HEK293 (cell line): ENCODE data around the gene ATP4A.

Experiments
- BCL11B ChIP-seq: fragments of 450-650 bp; formaldehyde crosslinking; IDR thresholded peaks from 2 replicates; pipeline ENCODE4 v1.5.1; 2016; ENCODE audit warnings: low read depth, missing biosample characterization, missing genetic modification characterization
- EGR2 ChIP-seq: fragments of 450-650 bp; formaldehyde crosslinking; IDR thresholded peaks from 2 replicates; pipeline ENCODE4 v1.5.1; 2016; ENCODE audit warnings: low read depth, missing biosample characterization, missing genetic modification characterization
- FEZF1 ChIP-seq: fragments of 450-650 bp; formaldehyde crosslinking; IDR thresholded peaks from 2 replicates; pipeline ENCODE4 v1.5.1; 2016; ENCODE audit warnings: missing biosample characterization, missing genetic modification characterization
- GFI1B ChIP-seq: fragments of 450-650 bp; formaldehyde crosslinking; IDR thresholded peaks from 2 replicates; pipeline ENCODE4 v1.5.1; 2016; ENCODE audit warnings: missing biosample characterization, missing genetic modification characterization
- SCRT2 ChIP-seq: fragments of 450-650 bp; formaldehyde crosslinking; IDR thresholded peaks from 2 replicates; pipeline ENCODE4 v1.5.1; 2016; ENCODE audit warnings: missing biosample characterization, missing genetic modification characterization
- ZEB2 ChIP-seq: fragments of 450-650 bp; formaldehyde crosslinking; IDR thresholded peaks from 2 replicates; pipeline ENCODE4 v1.5.1; 2016; ENCODE audit warnings: missing biosample characterization, missing genetic modification characterization
- ZNF184 ChIP-seq: fragments of 450-650 bp; IDR thresholded peaks from 2 replicates; pipeline ENCODE4 v1.5.1; 2018; ENCODE audit warnings: missing biosample characterization, mild to moderate bottlenecking, missing genetic modification characterization
- ZNF302 ChIP-seq: fragments of 450-650 bp; formaldehyde crosslinking; IDR thresholded peaks from 2 replicates; pipeline ENCODE4 v1.5.1; 2016; ENCODE audit warnings: missing biosample characterization, missing genetic modification characterization, low read depth
- ZNF324 ChIP-seq: fragments of 450-650 bp; formaldehyde crosslinking; IDR thresholded peaks from 2 replicates; pipeline ENCODE4 v1.5.1; 2016; ENCODE audit warnings: missing biosample characterization, missing genetic modification characterization
- ZNF433 ChIP-seq: fragments of 450-650 bp; formaldehyde crosslinking; IDR thresholded peaks from 2 replicates; pipeline ENCODE4 v1.5.1; 2016; ENCODE audit warnings: missing biosample characterization, missing genetic modification characterization, low read depth
- ZNF514 ChIP-seq: fragments of 450-650 bp; formaldehyde crosslinking; IDR thresholded peaks from 2 replicates; pipeline ENCODE4 v1.5.1; 2016; ENCODE audit warnings: missing biosample characterization, missing genetic modification characterization
- ZNF585B ChIP-seq: fragments of 450-650 bp; formaldehyde crosslinking; IDR thresholded peaks from 2 replicates; pipeline ENCODE4 v1.5.1; 2016; ENCODE audit warnings: missing biosample characterization, missing genetic modification characterization
- ZNF768 ChIP-seq: fragments of 450-650 bp; formaldehyde crosslinking; IDR thresholded peaks from 2 replicates; pipeline ENCODE4 v1.5.1; 2018; ENCODE audit warnings: missing biosample characterization, mild to moderate bottlenecking, missing genetic modification characterization
- ZNF777 ChIP-seq: fragments of 450-650 bp; formaldehyde crosslinking; IDR thresholded peaks from 2 replicates; pipeline ENCODE4 v1.5.1; 2017; ENCODE audit warnings: missing biosample characterization, missing genetic modification characterization, borderline replicate concordance
- TF ChIP-seq, protein P1 (sequence below): fragments of 450-650 bp; formaldehyde crosslinking; IDR thresholded peaks from 2 replicates; pipeline ENCODE4 v1.5.1; 2016; ENCODE audit warnings: missing biosample characterization, missing genetic modification characterization
- TF ChIP-seq, protein P2 (sequence below): fragments of 450-650 bp; formaldehyde crosslinking; IDR thresholded peaks from 2 replicates; pipeline ENCODE4 v1.5.1; 2016; ENCODE audit warnings: missing biosample characterization, missing genetic modification characterization
- TF ChIP-seq, protein P3 (sequence below): fragments of 450-650 bp; formaldehyde crosslinking; IDR thresholded peaks from 2 replicates; pipeline ENCODE4 v1.5.1; 2016; ENCODE audit warnings: missing biosample characterization, missing genetic modification characterization, borderline replicate concordance
- TF ChIP-seq, protein P4 (sequence below): fragments of 450-650 bp; formaldehyde crosslinking; IDR thresholded peaks from 2 replicates; pipeline ENCODE4 v1.5.1; 2016; ENCODE audit warnings: missing biosample characterization, missing genetic modification characterization
- TF ChIP-seq, protein P5 (sequence below): fragments of 450-650 bp; formaldehyde crosslinking; IDR thresholded peaks from 2 replicates; pipeline ENCODE4 v1.5.1; 2016; ENCODE audit warnings: missing biosample characterization, missing genetic modification characterization
- TF ChIP-seq, protein P6 (sequence below): fragments of 450-650 bp; formaldehyde crosslinking; IDR thresholded peaks from 2 replicates; pipeline ENCODE4 v1.5.1; 2016; ENCODE audit warnings: missing biosample characterization, missing genetic modification characterization

Gene ATP4A

DNA sequence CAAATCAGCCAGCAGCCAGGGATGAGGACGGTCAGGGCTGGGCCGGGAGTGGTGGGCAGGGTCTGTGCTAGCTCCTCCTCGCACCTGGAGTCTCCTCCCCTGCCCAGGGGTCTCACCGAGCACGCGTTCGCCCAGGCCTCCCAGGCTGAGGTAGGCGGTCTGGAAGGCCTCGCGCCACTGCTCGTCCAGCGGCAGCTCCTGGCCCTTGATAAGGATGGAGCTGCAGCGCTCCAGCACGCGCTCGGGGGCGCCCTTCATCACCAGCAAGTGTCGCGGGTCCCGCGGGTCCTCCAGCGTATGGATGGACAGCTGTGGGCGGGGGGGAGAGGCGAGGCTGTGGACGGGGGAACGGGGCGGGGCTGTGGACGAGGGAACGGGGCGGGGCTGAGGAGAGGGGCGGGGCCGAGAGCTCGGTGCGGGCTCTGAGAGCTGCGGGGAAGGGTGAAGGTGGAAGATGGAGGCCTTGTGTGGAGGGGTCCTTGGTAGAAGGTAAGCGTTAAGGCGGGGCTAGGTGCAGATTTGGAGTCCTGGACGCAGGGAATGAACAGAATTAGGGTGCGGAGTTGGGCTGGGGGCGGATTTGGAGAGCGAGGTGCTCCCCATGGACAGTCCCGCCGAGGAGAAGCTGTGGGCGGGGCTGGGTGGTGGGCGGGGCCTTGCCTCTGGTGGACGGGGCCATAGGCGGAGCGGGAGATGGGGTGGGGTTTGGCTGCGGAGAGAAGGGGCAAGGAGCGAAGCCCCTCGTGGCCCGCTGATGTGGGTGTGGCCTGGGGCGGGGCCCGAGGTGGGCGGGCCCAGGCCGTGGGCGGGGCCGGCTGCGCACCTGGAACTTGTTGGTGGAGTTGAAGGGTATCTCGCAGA, 5.7 kb downstream of the ATP4A start (continued):
- TF ChIP-seq, protein P1, sequence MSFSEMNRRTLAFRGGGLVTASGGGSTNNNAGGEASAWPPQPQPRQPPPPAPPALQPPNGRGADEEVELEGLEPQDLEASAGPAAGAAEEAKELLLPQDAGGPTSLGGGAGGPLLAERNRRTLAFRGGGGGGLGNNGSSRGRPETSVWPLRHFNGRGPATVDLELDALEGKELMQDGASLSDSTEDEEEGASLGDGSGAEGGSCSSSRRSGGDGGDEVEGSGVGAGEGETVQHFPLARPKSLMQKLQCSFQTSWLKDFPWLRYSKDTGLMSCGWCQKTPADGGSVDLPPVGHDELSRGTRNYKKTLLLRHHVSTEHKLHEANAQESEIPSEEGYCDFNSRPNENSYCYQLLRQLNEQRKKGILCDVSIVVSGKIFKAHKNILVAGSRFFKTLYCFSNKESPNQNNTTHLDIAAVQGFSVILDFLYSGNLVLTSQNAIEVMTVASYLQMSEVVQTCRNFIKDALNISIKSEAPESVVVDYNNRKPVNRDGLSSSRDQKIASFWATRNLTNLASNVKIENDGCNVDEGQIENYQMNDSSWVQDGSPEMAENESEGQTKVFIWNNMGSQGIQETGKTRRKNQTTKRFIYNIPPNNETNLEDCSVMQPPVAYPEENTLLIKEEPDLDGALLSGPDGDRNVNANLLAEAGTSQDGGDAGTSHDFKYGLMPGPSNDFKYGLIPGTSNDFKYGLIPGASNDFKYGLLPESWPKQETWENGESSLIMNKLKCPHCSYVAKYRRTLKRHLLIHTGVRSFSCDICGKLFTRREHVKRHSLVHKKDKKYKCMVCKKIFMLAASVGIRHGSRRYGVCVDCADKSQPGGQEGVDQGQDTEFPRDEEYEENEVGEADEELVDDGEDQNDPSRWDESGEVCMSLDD = no peak
- TF ChIP-seq FEZF1 (tag by site-specific recombination) (no peak), ZNF433 (no peak), ZNF585B (tag by site-specific recombination) (no peak), EGR2 (tag by site-specific recombination) (peak; percentile 92), BCL11B (tag by site-specific recombination) (peak; percentile 70), ZNF514 (no peak), SCRT2 (tag by site-specific recombination) (peak; percentile 92), ZNF768 (tag by site-specific recombination) (no peak), ZNF324 (tag by site-specific recombination) (no peak; the same call in 1 of the 2 replicates), ZEB2 (0 out of 2 replicates have a peak, but pooled peaks have one; percentile 44), ZNF302 (no peak), ZNF184 (tag by site-specific recombination) (no peak), GFI1B (no peak), ZNF777 (tag by site-specific recombination) (peak; percentile 55; the same call in 1 of the 2 replicates)
- TF ChIP-seq, protein P2, sequence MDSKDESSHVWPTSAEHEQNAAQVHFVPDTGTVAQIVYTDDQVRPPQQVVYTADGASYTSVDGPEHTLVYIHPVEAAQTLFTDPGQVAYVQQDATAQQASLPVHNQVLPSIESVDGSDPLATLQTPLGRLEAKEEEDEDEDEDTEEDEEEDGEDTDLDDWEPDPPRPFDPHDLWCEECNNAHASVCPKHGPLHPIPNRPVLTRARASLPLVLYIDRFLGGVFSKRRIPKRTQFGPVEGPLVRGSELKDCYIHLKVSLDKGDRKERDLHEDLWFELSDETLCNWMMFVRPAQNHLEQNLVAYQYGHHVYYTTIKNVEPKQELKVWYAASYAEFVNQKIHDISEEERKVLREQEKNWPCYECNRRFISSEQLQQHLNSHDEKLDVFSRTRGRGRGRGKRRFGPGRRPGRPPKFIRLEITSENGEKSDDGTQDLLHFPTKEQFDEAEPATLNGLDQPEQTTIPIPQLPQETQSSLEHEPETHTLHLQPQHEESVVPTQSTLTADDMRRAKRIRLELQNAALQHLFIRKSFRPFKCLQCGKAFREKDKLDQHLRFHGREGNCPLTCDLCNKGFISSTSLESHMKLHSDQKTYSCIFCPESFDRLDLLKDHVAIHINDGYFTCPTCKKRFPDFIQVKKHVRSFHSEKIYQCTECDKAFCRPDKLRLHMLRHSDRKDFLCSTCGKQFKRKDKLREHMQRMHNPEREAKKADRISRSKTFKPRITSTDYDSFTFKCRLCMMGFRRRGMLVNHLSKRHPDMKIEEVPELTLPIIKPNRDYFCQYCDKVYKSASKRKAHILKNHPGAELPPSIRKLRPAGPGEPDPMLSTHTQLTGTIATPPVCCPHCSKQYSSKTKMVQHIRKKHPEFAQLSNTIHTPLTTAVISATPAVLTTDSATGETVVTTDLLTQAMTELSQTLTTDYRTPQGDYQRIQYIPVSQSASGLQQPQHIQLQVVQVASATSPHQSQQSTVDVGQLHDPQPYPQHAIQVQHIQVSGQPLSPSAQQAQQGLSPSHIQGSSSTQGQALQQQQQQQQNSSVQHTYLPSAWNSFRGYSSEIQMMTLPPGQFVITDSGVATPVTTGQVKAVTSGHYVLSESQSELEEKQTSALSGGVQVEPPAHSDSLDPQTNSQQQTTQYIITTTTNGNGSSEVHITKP (tag by site-specific recombination) = peak; percentile 97
- TF ChIP-seq, protein P3, sequence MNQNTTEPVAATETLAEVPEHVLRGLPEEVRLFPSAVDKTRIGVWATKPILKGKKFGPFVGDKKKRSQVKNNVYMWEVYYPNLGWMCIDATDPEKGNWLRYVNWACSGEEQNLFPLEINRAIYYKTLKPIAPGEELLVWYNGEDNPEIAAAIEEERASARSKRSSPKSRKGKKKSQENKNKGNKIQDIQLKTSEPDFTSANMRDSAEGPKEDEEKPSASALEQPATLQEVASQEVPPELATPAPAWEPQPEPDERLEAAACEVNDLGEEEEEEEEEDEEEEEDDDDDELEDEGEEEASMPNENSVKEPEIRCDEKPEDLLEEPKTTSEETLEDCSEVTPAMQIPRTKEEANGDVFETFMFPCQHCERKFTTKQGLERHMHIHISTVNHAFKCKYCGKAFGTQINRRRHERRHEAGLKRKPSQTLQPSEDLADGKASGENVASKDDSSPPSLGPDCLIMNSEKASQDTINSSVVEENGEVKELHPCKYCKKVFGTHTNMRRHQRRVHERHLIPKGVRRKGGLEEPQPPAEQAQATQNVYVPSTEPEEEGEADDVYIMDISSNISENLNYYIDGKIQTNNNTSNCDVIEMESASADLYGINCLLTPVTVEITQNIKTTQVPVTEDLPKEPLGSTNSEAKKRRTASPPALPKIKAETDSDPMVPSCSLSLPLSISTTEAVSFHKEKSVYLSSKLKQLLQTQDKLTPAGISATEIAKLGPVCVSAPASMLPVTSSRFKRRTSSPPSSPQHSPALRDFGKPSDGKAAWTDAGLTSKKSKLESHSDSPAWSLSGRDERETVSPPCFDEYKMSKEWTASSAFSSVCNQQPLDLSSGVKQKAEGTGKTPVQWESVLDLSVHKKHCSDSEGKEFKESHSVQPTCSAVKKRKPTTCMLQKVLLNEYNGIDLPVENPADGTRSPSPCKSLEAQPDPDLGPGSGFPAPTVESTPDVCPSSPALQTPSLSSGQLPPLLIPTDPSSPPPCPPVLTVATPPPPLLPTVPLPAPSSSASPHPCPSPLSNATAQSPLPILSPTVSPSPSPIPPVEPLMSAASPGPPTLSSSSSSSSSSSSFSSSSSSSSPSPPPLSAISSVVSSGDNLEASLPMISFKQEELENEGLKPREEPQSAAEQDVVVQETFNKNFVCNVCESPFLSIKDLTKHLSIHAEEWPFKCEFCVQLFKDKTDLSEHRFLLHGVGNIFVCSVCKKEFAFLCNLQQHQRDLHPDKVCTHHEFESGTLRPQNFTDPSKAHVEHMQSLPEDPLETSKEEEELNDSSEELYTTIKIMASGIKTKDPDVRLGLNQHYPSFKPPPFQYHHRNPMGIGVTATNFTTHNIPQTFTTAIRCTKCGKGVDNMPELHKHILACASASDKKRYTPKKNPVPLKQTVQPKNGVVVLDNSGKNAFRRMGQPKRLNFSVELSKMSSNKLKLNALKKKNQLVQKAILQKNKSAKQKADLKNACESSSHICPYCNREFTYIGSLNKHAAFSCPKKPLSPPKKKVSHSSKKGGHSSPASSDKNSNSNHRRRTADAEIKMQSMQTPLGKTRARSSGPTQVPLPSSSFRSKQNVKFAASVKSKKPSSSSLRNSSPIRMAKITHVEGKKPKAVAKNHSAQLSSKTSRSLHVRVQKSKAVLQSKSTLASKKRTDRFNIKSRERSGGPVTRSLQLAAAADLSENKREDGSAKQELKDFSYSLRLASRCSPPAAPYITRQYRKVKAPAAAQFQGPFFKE (tag by site-specific recombination) = 0 out of 2 replicates have a peak, but pooled peaks have one; percentile 65
- TF ChIP-seq, protein P4, sequence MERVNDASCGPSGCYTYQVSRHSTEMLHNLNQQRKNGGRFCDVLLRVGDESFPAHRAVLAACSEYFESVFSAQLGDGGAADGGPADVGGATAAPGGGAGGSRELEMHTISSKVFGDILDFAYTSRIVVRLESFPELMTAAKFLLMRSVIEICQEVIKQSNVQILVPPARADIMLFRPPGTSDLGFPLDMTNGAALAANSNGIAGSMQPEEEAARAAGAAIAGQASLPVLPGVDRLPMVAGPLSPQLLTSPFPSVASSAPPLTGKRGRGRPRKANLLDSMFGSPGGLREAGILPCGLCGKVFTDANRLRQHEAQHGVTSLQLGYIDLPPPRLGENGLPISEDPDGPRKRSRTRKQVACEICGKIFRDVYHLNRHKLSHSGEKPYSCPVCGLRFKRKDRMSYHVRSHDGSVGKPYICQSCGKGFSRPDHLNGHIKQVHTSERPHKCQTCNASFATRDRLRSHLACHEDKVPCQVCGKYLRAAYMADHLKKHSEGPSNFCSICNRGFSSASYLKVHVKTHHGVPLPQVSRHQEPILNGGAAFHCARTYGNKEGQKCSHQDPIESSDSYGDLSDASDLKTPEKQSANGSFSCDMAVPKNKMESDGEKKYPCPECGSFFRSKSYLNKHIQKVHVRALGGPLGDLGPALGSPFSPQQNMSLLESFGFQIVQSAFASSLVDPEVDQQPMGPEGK = peak; percentile 98
- TF ChIP-seq, protein P5, sequence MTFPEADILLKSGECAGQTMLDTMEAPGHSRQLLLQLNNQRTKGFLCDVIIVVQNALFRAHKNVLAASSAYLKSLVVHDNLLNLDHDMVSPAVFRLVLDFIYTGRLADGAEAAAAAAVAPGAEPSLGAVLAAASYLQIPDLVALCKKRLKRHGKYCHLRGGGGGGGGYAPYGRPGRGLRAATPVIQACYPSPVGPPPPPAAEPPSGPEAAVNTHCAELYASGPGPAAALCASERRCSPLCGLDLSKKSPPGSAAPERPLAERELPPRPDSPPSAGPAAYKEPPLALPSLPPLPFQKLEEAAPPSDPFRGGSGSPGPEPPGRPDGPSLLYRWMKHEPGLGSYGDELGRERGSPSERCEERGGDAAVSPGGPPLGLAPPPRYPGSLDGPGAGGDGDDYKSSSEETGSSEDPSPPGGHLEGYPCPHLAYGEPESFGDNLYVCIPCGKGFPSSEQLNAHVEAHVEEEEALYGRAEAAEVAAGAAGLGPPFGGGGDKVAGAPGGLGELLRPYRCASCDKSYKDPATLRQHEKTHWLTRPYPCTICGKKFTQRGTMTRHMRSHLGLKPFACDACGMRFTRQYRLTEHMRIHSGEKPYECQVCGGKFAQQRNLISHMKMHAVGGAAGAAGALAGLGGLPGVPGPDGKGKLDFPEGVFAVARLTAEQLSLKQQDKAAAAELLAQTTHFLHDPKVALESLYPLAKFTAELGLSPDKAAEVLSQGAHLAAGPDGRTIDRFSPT (tag by site-specific recombination) = no peak
- TF ChIP-seq, protein P6, sequence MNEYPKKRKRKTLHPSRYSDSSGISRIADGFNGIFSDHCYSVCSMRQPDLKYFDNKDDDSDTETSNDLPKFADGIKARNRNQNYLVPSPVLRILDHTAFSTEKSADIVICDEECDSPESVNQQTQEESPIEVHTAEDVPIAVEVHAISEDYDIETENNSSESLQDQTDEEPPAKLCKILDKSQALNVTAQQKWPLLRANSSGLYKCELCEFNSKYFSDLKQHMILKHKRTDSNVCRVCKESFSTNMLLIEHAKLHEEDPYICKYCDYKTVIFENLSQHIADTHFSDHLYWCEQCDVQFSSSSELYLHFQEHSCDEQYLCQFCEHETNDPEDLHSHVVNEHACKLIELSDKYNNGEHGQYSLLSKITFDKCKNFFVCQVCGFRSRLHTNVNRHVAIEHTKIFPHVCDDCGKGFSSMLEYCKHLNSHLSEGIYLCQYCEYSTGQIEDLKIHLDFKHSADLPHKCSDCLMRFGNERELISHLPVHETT (tag by site-specific recombination) = no peak
